ENCODE results near the gene USP34. TPM values are rescaled to one million over a fixed set of nuclear protein-coding genes. Genes with fewer than 3 reads are reported as not detected.
A peak's percentile ranks its signal among the peaks of the same experiment; 100 is the strongest.

Gene USP34
- total and polyA plus RNA-seq, 9 of the 15 experiments (the other 6 are each of a cell fraction or from before 2014, with no cell fraction given), result 19.8 to 108 (median 67.8) TPM

DNA sequence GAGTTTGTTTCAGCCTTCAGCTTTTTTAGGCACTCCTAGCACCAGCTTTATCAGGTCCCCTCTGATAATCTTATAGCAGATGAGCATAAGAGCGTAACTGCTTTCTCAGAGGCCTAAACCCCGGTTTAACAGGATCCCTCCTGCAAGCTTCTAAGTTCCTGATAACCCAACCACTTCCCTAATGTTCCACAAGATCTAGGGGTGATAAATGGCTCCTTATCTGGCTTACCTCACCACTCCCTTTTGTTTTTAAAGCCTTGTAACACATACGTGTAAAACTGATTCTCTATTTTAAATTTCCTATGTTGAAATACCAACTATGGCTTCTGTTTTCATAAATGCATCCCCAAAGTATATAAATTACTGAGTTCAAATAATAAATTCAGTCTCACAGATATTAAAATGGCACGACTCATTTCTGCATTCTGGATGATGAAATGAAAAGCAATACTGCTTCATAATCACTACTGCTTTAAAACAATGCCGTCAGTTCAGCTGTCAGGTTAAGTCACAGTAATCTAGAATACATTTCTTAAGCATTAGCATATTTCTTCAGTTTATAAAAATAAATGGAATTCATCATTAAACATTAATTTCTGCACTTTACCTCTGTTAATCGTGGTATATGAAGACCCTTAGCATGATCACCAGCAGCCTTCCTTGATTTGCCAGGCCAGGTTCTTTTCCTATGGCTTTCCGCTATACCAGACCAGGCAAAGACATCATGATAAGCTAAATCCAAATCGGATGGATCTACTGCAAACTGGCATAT is 182.6 kb downstream of the USP34 start (continued):
- peak; percentile 96 for TF ChIP-seq CEBPG (CRISPR knock-in tag; IDR thresholded peaks at IDR 0.05)
- peak; percentile 96 to 99 for TF ChIP-seq CEBPG (tag; conservative IDR thresholded peaks at IDR 0.05 in 1 of 2, IDR thresholded peaks at IDR 0.05 in 1 of 2)
- TF ChIP-seq CBFA2T2 (conservative IDR thresholded peaks at IDR 0.05), result no peak; the same call in 1 of the 2 replicates
- TF ChIP-seq JUN (IDR thresholded peaks at IDR 0.05; ENCODE audit: borderline replicate concordance, low read depth, low read length), result peak; percentile 66; the same call in 1 of the 2 replicates
- no peak for TF ChIP-seq JUN (CRISPR knock-in tag; IDR thresholded peaks at IDR 0.05; ENCODE audit: borderline replicate concordance)
- TF ChIP-seq, protein P1, sequence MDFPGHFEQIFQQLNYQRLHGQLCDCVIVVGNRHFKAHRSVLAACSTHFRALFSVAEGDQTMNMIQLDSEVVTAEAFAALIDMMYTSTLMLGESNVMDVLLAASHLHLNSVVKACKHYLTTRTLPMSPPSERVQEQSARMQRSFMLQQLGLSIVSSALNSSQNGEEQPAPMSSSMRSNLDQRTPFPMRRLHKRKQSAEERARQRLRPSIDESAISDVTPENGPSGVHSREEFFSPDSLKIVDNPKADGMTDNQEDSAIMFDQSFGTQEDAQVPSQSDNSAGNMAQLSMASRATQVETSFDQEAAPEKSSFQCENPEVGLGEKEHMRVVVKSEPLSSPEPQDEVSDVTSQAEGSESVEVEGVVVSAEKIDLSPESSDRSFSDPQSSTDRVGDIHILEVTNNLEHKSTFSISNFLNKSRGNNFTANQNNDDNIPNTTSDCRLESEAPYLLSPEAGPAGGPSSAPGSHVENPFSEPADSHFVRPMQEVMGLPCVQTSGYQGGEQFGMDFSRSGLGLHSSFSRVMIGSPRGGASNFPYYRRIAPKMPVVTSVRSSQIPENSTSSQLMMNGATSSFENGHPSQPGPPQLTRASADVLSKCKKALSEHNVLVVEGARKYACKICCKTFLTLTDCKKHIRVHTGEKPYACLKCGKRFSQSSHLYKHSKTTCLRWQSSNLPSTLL (IDR thresholded peaks at IDR 0.05), result no peak; the same call in 1 of the 2 replicates
- peak; percentile 37; the same call in 1 of the 2 replicates for TF ChIP-seq BHLHE40 (IDR thresholded peaks at IDR 0.05; ENCODE audit: low read length)
- peak; percentile 90 for TF ChIP-seq NBN (IDR thresholded peaks at IDR 0.05; ENCODE audit: low read depth)
- TF ChIP-seq CEBPB (tag; IDR thresholded peaks at IDR 0.05), result peak; percentile 90
- TF ChIP-seq ZKSCAN8 (CRISPR knock-in tag; IDR thresholded peaks at IDR 0.05), result no peak; the same call in 1 of the 2 replicates
- TF ChIP-seq MYC (IDR thresholded peaks at IDR 0.05; ENCODE audit: low read depth, low read length), result no peak; the same call in 1 of the 2 replicates
- no peak for TF ChIP-seq MYC (CRISPR knock-in tag; IDR thresholded peaks at IDR 0.05; ENCODE audit: borderline replicate concordance, low read depth)
- TF ChIP-seq ERF (CRISPR knock-in tag; IDR thresholded peaks at IDR 0.05), result 0 out of 2 replicates have a peak, but pooled peaks have one; percentile 22
- TF ChIP-seq XRCC4 (IDR thresholded peaks at IDR 0.05; ENCODE audit: extremely low read depth, insufficient read depth, insufficient read length), result no peak
- no peak for TF ChIP-seq SP1 (CRISPR knock-in tag; IDR thresholded peaks at IDR 0.05)
- no peak for TF ChIP-seq NR1H2 (CRISPR knock-in tag; IDR thresholded peaks at IDR 0.05)
- no peak for TF ChIP-seq TAF15 (IDR thresholded peaks at IDR 0.05; ENCODE audit: low read depth, low read length)
- no peak for TF ChIP-seq BRF1 (IDR thresholded peaks at IDR 0.05; ENCODE audit: borderline replicate concordance, extremely low read depth, insufficient read length)
- TF ChIP-seq HDAC1 (IDR thresholded peaks at IDR 0.05), result no peak
- TF ChIP-seq, protein P2, sequence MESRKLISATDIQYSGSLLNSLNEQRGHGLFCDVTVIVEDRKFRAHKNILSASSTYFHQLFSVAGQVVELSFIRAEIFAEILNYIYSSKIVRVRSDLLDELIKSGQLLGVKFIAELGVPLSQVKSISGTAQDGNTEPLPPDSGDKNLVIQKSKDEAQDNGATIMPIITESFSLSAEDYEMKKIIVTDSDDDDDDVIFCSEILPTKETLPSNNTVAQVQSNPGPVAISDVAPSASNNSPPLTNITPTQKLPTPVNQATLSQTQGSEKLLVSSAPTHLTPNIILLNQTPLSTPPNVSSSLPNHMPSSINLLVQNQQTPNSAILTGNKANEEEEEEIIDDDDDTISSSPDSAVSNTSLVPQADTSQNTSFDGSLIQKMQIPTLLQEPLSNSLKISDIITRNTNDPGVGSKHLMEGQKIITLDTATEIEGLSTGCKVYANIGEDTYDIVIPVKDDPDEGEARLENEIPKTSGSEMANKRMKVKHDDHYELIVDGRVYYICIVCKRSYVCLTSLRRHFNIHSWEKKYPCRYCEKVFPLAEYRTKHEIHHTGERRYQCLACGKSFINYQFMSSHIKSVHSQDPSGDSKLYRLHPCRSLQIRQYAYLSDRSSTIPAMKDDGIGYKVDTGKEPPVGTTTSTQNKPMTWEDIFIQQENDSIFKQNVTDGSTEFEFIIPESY (CRISPR knock-in tag; IDR thresholded peaks at IDR 0.05), result no peak
- TF ChIP-seq KLF13 (tag; IDR thresholded peaks at IDR 0.05; ENCODE audit: borderline replicate concordance, low read depth), result no peak
- TF ChIP-seq MYBL2 (IDR thresholded peaks at IDR 0.05; ENCODE audit: low read depth), result peak; percentile 61; the same call in 1 of the 2 replicates
- no peak for TF ChIP-seq MYBL2 (CRISPR knock-in tag; IDR thresholded peaks at IDR 0.05; ENCODE audit: borderline replicate concordance)
- no peak for TF ChIP-seq TAF1 (IDR thresholded peaks at IDR 0.05; ENCODE audit: control insufficient read depth, extremely low read depth, insufficient read depth, low read length, severe bottlenecking)

Measured in K562 (cell line).